Thyroid gland (tissue), 4 donors: ENCODE data around the gene ANKRD11.

Source experiments
- POLR2A ChIP-seq, 2 donors: fragments of 450-650 bp; IDR thresholded peaks; one replicate each; pipeline ENCODE4 v1.6.1; 2017; ENCODE audit warnings: antibody characterized with exemption in 2 of 2, mild to moderate bottlenecking in 2 of 2, moderate library complexity in 1 of 2
- TF ChIP-seq, protein P1 (sequence below), 6 experiments: fragments of 200-600 bp in 3 of 6; fragments of 450-650 bp in 3 of 6; sonication (generic) in 3 of 6; IDR thresholded peaks; one replicate each; pipeline ENCODE4 v1.5.1; 2016 to 2019; ENCODE audit warnings: antibody characterized with exemption in 6 of 6, mild to moderate bottlenecking in 2 of 6, inconsistent platforms in 1 of 6, moderate library complexity in 1 of 6

DNA sequence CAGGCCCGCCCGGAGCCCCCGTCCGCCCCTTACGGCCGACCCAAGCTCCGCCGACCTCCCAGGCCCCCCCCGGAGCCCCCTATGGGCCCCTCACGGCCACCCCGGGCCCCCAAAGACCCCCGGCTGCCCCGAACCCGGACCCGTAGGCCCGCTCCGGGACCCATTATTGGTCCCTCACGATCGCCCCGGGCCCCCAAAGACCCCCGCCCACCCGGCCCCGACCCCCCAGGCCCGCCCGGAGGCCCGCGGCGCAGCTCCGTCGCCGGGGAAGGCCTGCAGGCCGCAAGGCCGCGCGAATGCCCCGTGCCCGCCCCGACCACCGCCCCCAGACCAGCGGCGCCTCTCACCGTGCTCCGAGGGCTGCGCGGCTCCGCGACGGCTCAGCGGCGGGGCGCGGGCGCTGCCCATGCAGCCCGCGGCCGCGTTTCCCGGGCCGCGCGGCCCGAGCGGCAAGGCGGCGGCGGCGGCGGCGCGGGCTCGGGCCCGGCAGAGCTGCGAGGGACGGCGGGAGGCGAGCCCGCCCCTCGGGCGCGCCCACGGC lies 393 bp downstream of the ANKRD11 start:
- no peak for TF ChIP-seq POLR2A (IDR thresholded peaks at IDR 0.05)
- TF ChIP-seq, protein P1, sequence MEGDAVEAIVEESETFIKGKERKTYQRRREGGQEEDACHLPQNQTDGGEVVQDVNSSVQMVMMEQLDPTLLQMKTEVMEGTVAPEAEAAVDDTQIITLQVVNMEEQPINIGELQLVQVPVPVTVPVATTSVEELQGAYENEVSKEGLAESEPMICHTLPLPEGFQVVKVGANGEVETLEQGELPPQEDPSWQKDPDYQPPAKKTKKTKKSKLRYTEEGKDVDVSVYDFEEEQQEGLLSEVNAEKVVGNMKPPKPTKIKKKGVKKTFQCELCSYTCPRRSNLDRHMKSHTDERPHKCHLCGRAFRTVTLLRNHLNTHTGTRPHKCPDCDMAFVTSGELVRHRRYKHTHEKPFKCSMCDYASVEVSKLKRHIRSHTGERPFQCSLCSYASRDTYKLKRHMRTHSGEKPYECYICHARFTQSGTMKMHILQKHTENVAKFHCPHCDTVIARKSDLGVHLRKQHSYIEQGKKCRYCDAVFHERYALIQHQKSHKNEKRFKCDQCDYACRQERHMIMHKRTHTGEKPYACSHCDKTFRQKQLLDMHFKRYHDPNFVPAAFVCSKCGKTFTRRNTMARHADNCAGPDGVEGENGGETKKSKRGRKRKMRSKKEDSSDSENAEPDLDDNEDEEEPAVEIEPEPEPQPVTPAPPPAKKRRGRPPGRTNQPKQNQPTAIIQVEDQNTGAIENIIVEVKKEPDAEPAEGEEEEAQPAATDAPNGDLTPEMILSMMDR (IDR thresholded peaks at IDR 0.05): no peak
